Cardiac muscle cell (in vitro differentiated cells and primary cell): Measurements from ENCODE around the gene XRN2. TPM values are rescaled to one million over a fixed set of nuclear protein-coding genes. Genes with fewer than 3 reads are reported as not detected.

Experiments used
- DNase-seq, 2 donors: peaks; one replicate each; pipeline versions ENCODE4 v3.0.0 to v3.0.0-alpha.2; 2010 to 2017; ENCODE audit warnings: low read depth in 1 of 2, low spot score in 1 of 2
- H3K27ac ChIP-seq: fragments of 200-600 bp; sonication (generic); 2 replicates; pipeline ENCODE4 v1.5.1; 2016
- H3K27me3 ChIP-seq: fragments of 200-600 bp; sonication (generic); 2 replicates; pipeline ENCODE4 v1.6.0; 2016; ENCODE audit warnings: control low read depth
- H3K36me3 ChIP-seq: fragments of 200-600 bp; sonication (generic); 2 replicates; pipeline ENCODE4 v1.5.1; 2016; ENCODE audit warnings: control low read depth
- H3K4me1 ChIP-seq: fragments of 200-600 bp; sonication (generic); 2 replicates; pipeline ENCODE4 v1.8.1; 2017; ENCODE audit warnings: low read depth, mild to moderate bottlenecking, mixed run types
- H3K4me3 ChIP-seq: fragments of 200-600 bp; sonication (generic); 2 replicates; pipeline ENCODE4 v1.5.1; 2016; ENCODE audit warnings: mild to moderate bottlenecking
- H3K9me3 ChIP-seq: fragments of 200-600 bp; sonication (generic); 2 replicates; pipeline ENCODE4 v1.5.1; 2017; ENCODE audit warnings: low read depth, mild to moderate bottlenecking, control low read depth
- polyA plus RNA-seq: library from polyadenylated mRNA; unstranded; fragments of >200 nt; fragmentation: Nextera tagmentation; extraction: Ambion mirVana; gene quantifications from 2 replicates; pipeline ENCODE4 v1.2.1, GENCODE V29; 2016
- total RNA-seq: library from RNA; depleted of rRNA; stranded (reverse); fragments of >200 nt; gene quantifications from 2 replicates; pipeline ENCODE4 v1.2.3, GENCODE V29; 2016
- TF ChIP-seq, protein P1 (sequence below): IDR thresholded peaks from 2 replicates; pipeline ENCODE4 v1.5.1; 2012; ENCODE audit warnings: low read depth, mild to moderate bottlenecking, low read length

Gene XRN2
- total and polyA plus RNA-seq, 2 experiments from 2014 or later: 54.5 to 59.8 TPM

DNA sequence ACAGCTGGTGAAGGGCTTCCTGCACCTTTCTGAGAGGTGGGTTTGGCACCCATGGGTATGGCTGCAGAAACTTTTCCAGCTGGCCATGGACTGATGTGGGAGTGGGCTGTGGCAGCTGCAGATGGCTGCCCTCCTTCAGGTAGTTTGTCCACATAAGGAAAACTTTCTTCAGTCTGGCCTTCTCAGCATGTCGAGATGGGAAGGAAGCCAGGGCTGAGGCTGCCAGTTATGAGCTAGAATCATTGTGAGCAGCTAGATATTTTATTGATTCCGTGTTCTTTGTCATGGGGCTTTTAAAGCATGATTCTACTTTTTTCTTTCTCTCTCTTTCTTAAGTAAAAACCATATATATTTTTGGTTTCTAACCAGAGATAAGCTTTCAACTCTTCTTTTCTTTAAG, 77.6 kb downstream of the XRN2 start:
- Histone ChIP-seq H3K36me3 (no peaks in the 10 kb centered on the region), H3K27ac (no peak overlapping the region), H3K4me1 (peaks cover 39% of the 10 kb centered on the region), H3K9me3 (no peaks in the 10 kb centered on the region), H3K4me3 (no peak overlapping the region), H3K27me3 (no peaks in the 10 kb centered on the region)
- TF ChIP-seq, protein P1, sequence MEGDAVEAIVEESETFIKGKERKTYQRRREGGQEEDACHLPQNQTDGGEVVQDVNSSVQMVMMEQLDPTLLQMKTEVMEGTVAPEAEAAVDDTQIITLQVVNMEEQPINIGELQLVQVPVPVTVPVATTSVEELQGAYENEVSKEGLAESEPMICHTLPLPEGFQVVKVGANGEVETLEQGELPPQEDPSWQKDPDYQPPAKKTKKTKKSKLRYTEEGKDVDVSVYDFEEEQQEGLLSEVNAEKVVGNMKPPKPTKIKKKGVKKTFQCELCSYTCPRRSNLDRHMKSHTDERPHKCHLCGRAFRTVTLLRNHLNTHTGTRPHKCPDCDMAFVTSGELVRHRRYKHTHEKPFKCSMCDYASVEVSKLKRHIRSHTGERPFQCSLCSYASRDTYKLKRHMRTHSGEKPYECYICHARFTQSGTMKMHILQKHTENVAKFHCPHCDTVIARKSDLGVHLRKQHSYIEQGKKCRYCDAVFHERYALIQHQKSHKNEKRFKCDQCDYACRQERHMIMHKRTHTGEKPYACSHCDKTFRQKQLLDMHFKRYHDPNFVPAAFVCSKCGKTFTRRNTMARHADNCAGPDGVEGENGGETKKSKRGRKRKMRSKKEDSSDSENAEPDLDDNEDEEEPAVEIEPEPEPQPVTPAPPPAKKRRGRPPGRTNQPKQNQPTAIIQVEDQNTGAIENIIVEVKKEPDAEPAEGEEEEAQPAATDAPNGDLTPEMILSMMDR: no peak
- DNase-seq: no peak

DNA sequence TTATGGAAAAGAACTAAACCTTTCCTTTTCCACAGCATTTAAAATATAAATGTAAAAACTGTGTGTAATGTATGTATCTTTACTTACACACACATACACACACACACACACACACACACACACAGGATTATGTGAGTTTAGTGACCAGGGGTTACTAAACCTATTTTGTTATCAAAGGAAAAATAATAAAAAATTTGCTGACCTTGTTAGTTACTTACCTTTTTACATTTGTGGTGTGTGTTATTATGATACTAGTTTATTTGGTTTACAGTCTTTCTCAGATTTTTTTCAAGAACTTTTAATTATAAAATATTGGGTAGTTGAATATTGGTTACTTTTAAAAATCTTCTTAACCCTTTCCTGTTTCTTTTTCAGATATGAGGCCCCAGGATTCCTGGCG, 78.5 kb downstream of the XRN2 start:
- Histone ChIP-seq H3K27ac (no peak overlapping the region), H3K4me1 (peaks cover 39% of the 10 kb centered on the region), H3K9me3 (no peaks in the 10 kb centered on the region), H3K4me3 (no peak overlapping the region), H3K36me3 (peaks cover 4% of the 10 kb centered on the region), H3K27me3 (no peaks in the 10 kb centered on the region)
- DNase-seq: no peak
- TF ChIP-seq, protein P1: no peak

DNA sequence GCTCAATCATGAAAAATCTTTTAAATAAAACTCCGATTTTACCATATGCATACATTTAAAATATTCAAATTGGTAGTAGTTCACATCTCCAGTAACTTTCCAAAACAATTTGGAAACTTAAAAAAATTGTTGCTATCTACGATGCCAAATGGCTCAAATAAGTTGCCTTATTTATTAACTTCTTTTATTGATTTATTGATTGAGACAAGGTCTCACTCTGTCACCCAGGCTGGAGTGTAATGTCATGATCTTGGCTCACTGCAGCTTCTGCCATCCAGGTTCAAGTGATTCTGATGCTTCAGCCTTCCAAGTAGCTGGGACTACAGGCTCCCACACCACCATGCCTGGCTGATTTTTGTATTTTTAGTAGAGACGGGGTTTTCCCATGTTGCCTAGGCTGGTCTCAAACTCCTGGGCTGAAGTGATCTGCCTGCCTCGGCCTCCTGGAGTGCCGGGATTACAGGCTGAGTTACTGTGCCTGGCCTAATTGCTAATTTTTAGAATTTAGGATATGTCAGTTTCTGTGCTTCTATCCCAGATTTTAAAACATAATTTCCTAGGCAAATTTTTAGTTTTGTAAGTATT, 81.3 kb downstream of the XRN2 start:
- peaks cover 18% of the 10 kb centered on the region for H3K4me1 ChIP-seq
- H3K9me3 ChIP-seq: no peaks in the 10 kb centered on the region
- peaks cover 3% of the 10 kb centered on the region for H3K27me3 ChIP-seq
- no peak overlapping the region for H3K4me3 ChIP-seq
- DNase-seq: no peak
- H3K27ac ChIP-seq: no peak overlapping the region
- H3K36me3 ChIP-seq: peaks cover 6% of the 10 kb centered on the region
- TF ChIP-seq, protein P1: no peak

DNA sequence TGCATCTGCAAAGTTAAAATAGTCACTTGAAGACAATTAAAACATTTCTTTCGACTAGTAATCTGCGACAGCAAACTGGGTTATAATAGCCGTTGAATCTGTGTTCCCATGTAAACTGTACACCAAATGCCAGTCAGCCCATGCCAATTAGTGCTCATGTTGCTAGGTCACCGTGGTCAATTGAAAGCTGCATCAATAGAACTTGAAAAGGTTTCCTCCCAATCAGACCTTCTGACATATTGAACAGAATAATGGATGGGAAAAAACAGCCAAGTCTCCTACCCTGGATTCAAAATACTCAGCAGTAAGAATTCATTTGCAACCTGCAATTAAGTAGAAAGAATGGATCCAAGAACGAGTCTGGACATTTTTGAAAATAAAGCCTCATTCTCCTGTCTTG, 83.0 kb downstream of the XRN2 start:
- TF ChIP-seq, protein P1: no peak
- H3K4me3 ChIP-seq: no peak overlapping the region
- no peak overlapping the region for H3K27ac ChIP-seq
- peaks cover 6% of the 10 kb centered on the region for H3K36me3 ChIP-seq
- no peak for DNase-seq
- peaks cover 20% of the 10 kb centered on the region for H3K27me3 ChIP-seq
- H3K4me1 ChIP-seq: peaks cover 2% of the 10 kb centered on the region
- no peaks in the 10 kb centered on the region for H3K9me3 ChIP-seq

DNA sequence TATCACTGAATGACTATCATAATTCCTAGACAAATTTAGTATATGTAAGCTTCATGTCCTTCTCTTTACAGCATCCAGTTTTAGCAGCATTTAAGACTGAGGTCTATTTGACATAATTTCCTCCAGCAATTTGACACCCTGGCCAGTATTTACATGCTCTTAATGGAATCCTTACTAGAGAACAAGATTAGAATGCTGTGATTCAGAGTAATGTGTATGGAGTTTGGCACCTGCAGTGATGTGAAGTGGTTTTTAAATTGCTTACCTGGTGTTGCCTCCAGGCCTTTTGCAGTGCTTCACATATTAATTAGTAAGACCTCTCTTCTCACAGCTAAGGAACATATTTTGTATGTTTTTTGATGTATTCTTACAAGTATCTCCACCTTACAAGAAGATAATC, 84.4 kb downstream of the XRN2 start:
- no peak overlapping the region for H3K27ac ChIP-seq
- H3K4me3 ChIP-seq: no peak overlapping the region
- H3K4me1 ChIP-seq: no peaks in the 10 kb centered on the region
- no peak for DNase-seq
- peaks cover 34% of the 10 kb centered on the region for H3K27me3 ChIP-seq
- peaks cover 6% of the 10 kb centered on the region for H3K36me3 ChIP-seq
- no peaks in the 10 kb centered on the region for H3K9me3 ChIP-seq
- TF ChIP-seq, protein P1: no peak
